Measurements from ENCODE around the gene YIF1A.

The YIF1A gene

DNA sequence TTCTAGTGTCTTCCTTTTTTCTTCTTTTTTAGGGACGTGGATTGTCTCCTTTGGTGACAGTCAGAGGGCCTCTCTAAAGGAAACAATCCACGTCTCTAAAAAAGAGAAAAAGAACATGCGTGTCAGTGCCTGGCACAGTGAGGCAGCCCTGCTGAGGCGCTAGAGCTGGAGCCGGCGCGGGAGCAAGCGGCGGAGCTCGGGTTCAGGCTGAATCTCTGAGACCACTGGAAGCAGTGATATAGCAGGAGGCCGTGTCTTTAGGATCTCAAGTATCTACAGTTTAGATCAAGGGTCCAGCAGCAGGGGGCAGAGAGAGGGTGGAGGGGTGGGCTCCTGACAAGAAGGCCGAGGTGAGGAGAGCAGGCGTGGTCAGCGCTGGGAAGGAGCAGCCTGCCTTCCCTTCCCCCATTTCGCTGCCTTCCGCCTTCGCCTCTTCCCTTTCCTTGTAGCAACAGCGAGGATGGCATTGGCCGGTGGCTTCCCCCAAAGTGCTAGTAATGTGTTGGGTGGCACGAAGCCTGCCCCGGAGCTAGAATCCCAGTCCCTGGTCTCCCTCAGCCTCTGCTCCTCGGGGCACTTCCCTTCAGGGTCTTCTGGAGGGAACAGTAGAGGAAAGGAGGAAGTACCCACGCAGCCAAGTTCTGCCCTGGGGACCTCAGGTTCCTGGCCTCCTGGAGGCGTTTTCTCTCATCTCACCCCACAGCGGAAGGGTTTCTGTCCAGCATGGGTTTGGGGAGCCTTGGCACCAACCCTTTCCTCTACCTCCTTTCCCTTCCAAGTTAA lies 48.8 kb downstream of the YIF1A start:
- DNase-seq, result no peak

DNA sequence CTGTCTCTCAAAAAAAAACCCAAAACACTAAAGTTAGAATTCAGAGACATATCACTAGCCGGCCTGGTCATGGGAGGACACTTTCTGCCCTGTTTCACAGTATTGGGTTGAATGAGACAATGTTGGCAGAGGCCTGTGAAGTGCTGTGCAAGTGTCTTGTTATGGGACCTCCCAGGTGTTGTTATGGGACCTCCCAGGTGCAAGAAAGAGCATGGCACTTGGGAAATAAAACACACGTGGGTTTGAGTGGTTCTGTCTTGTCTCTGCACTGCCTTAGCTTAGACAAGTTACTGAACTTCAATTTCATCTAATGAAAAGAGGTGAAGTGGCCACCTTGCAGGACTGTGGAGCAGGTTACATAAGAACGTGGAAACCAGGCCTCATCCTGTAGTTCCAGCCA lies 49.4 kb downstream of the YIF1A start:
- DNase-seq, result no peak

GRCh38 chr11:66238786-66239413 lies 50.0 kb downstream of the YIF1A start:
- no peak for DNase-seq

DNA sequence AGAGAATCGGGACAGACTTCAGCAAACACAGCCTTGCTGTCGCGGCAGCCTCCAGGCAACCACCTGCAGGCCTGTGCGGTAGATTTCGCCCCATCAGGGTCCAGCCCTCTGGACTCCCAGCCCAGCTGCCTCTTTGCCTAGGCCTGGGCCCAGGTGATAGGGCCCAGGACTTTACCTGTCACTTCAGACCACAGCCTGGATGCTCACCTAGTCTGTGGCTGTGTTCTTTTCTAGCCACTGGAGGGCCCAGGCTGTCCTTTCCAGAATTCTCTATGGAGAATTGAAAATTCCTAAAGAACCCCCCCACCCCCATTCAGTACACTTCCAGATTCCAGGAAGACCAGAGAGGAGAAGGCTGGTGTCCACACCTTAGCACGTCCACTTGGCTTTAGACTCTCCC lies 51.1 kb downstream of the YIF1A start:
- DNase-seq, result no peak

DNA sequence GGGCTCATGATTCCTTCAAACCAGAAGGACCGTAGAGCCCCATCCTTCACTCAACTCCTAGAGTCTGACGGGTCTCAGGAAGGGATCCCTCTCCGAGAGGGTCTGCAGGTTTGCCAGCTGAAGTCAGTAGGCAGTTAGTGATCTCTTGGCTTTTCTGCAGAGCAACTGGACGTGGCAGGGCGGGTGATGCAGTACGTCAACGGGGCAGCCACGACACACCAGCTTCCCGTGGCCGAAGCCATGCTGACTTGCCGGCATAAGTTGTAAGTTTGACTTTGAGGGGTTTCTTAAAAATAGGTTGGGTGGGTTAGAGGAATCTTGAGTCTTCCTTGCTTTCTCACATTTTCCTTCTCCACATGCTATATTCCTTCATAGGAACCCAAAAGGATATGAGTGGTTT lies 53.8 kb downstream of the YIF1A start:
- no peak for DNase-seq
